ENCODE results near the gene MGAT3. TPM values are rescaled to one million over a fixed set of nuclear protein-coding genes. Genes with fewer than 3 reads are reported as not detected.
A peak's percentile ranks its signal among the peaks of the same experiment; 100 is the strongest.

MGAT3 gene
- total RNA-seq, 4 donors from 2014 or later, result 0.55 to 1.0 (median 0.59) TPM

GRCh38 chr22:39515266-39516050 lies 58.6 kb downstream of the MGAT3 start:
- Histone ChIP-seq H3K4me3 (no peak overlapping the region), H3K4me1 (peaks cover 13 to 15% of the 10 kb centered on the region in 2 donors), H3K9me3 (no peaks in the 10 kb centered on the region), H3K27ac (no peak overlapping the region), H3K27me3 (no peaks in the 10 kb centered on the region), H3K36me3 (peaks cover 0 to 56% of the 10 kb centered on the region in 2 donors)
- no peak for DNase-seq
- intact Hi-C loops (cut with DNase I; ENCODE audit: low total_unique reads), result loop anchor here (5.0 kb wide), 2 partner anchors 118 to 1867 kb away; partner anchors contain the start of genes TAB1 and TEF
- ATAC-seq, result no peak
- in situ Hi-C loops (cut with MboI; ENCODE audit: low sequenced_read_pairs in 4 of 4), result loop anchor here in 2 of 4 donors (10.0 to 25.0 kb wide), 3 partner anchors 111 to 353 kb away; partner anchors contain the start of genes CBX7 (in 2 of the 2) and RPL3 (in 1 of the 2)
- TF ChIP-seq, protein P1, sequence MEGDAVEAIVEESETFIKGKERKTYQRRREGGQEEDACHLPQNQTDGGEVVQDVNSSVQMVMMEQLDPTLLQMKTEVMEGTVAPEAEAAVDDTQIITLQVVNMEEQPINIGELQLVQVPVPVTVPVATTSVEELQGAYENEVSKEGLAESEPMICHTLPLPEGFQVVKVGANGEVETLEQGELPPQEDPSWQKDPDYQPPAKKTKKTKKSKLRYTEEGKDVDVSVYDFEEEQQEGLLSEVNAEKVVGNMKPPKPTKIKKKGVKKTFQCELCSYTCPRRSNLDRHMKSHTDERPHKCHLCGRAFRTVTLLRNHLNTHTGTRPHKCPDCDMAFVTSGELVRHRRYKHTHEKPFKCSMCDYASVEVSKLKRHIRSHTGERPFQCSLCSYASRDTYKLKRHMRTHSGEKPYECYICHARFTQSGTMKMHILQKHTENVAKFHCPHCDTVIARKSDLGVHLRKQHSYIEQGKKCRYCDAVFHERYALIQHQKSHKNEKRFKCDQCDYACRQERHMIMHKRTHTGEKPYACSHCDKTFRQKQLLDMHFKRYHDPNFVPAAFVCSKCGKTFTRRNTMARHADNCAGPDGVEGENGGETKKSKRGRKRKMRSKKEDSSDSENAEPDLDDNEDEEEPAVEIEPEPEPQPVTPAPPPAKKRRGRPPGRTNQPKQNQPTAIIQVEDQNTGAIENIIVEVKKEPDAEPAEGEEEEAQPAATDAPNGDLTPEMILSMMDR (IDR thresholded peaks at IDR 0.05 in 4 of 5, conservative IDR thresholded peaks at IDR 0.05 in 1 of 5), result no peak
- no peak for TF ChIP-seq POLR2A (IDR thresholded peaks at IDR 0.05)

DNA sequence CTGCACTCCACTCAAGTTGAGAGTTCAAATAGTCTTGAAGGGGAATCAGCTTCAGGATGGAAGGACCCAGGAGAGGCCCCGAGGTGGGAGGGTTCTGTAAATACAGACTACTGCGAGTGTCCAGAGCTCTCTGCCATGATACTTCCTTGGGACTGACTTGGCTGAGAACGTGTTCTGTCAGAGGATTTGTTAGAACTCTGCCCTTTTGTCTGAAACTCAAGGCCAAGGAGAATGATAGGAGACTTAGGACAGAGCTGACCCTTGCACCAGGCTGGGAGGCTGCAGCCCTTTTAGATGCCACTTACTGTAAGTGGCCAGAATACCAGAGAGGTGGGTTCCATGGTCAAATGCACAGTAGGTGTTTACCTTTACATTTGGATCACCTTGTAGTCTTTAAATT lies 60.7 kb downstream of the MGAT3 start:
- DNase-seq (no peak), ATAC-seq (no peak)
- in situ Hi-C loops (cut with MboI; ENCODE audit: low sequenced_read_pairs in 4 of 4) (loop anchor here in 2 of 4 donors (10.0 to 25.0 kb wide), 3 partner anchors 113 to 355 kb away; partner anchors contain the start of genes CBX7 (in 2 of the 2) and RPL3 (in 1 of the 2)), intact Hi-C loops (cut with DNase I; ENCODE audit: low total_unique reads) (loop anchor here (5.0 kb wide), 2 partner anchors 120 to 1865 kb away; partner anchors contain the start of genes TAB1 and TEF)
- Histone ChIP-seq H3K4me3 (no peak overlapping the region), H3K27ac (peak overlapping the region in 1 of 4 donors; percentile 100), H3K27me3 (no peaks in the 10 kb centered on the region), H3K36me3 (peaks cover 0 to 51% of the 10 kb centered on the region in 2 donors), H3K9me3 (no peaks in the 10 kb centered on the region), H3K4me1 (peaks cover 25% of the 10 kb centered on the region in 2 donors)
- no peak for TF ChIP-seq POLR2A (IDR thresholded peaks at IDR 0.05)
- TF ChIP-seq, protein P1 (IDR thresholded peaks at IDR 0.05 in 4 of 5, conservative IDR thresholded peaks at IDR 0.05 in 1 of 5), result no peak

GRCh38 chr22:39518144-39518786 lies 61.5 kb downstream of the MGAT3 start:
- Histone ChIP-seq H3K4me1 (peaks cover 33% of the 10 kb centered on the region in 2 donors), H3K9me3 (no peaks in the 10 kb centered on the region), H3K4me3 (no peak overlapping the region), H3K27ac (peak overlapping the region; percentile 95 to 100 (median 100)), H3K27me3 (no peaks in the 10 kb centered on the region), H3K36me3 (peaks cover 0 to 51% of the 10 kb centered on the region in 2 donors)
- TF ChIP-seq POLR2A (IDR thresholded peaks at IDR 0.05), result no peak
- TF ChIP-seq, protein P1 (IDR thresholded peaks at IDR 0.05 in 4 of 5, conservative IDR thresholded peaks at IDR 0.05 in 1 of 5), result no peak
- in situ Hi-C loops (cut with MboI; ENCODE audit: low sequenced_read_pairs in 4 of 4) (loop anchor here in 2 of 4 donors (10.0 to 25.0 kb wide), 3 partner anchors 113 to 356 kb away; partner anchors contain the start of genes CBX7 (in 2 of the 2) and RPL3 (in 1 of the 2)), intact Hi-C loops (cut with DNase I; ENCODE audit: low total_unique reads) (loop anchor here (5.0 kb wide), 2 partner anchors 121 to 1864 kb away; partner anchors contain the start of genes TAB1 and TEF)
- ATAC-seq, result no peak
- no peak for DNase-seq

DNA sequence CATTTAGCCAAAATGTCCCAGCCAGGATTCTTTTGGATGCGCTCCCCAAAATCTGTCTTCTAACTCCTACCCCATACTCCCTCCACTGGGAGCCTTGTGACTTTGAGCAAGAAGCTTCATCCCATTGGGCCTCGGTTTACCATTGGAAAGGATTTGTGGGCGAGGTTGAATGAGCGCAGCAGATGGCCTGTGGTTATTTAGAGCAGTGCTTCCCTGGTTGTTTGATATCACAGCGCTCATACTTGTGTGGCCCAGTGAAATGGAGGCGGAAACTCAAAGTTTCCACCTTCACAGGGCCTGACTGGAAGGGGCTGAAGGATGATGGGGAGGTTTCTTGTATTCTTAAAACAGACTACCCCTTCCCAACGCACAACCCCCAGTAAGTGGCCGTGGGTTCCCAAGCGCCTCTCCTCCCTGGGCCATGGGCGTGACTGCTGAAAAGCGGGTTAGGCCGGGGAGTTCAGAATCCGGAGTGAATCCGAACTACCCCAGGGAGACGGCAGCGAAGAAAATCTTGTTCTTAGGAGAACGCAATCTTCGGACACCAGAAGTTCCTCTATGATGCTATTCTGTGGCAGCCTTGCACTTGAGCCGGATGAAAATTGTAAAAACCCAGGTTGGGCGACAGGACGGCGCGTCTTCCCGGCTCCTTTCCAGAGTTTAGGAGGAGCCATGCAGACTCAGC lies 62.3 kb downstream of the MGAT3 start:
- Histone ChIP-seq H3K9me3 (no peaks in the 10 kb centered on the region), H3K4me3 (peak overlapping the region; percentile 88 to 100 (median 99)), H3K27ac (peak overlapping the region; percentile 95 to 100 (median 100)), H3K36me3 (peaks cover 0 to 47% of the 10 kb centered on the region in 2 donors), H3K4me1 (peaks cover 40 to 41% of the 10 kb centered on the region in 2 donors), H3K27me3 (no peaks in the 10 kb centered on the region)
- in situ Hi-C loops (cut with MboI; ENCODE audit: low sequenced_read_pairs in 4 of 4), result loop anchor here in 2 of 4 donors (10.0 to 25.0 kb wide), 3 partner anchors 114 to 357 kb away; partner anchors contain the start of genes CBX7 (in 2 of the 2) and RPL3 (in 1 of the 2)
- intact Hi-C loops (cut with DNase I; ENCODE audit: low total_unique reads), result loop anchor here (5.0 kb wide), 2 partner anchors 122 to 1863 kb away; partner anchors contain the start of genes TAB1 and TEF
- TF ChIP-seq, protein P1 (IDR thresholded peaks at IDR 0.05 in 4 of 5, conservative IDR thresholded peaks at IDR 0.05 in 1 of 5), result no peak
- TF ChIP-seq POLR2A (IDR thresholded peaks at IDR 0.05), result no peak
- no peak for ATAC-seq
- DNase-seq, result no peak

Measured in gastrocnemius medialis (tissue), 4 donors.